NOMO-1 treated with DMSO at 0.1 percent for 48 hours (cell line): Measurements from ENCODE around the gene TGFB2.
A peak's percentile ranks its signal among the peaks of the same experiment; 100 is the strongest.

ENCODE experiments used
- DNase-seq: peaks from one replicate; lab custom pipeline; 2025; ENCODE audit not compliant: unreplicated experiment; lab: John Stamatoyannopoulos, UW

The TGFB2 gene

DNA sequence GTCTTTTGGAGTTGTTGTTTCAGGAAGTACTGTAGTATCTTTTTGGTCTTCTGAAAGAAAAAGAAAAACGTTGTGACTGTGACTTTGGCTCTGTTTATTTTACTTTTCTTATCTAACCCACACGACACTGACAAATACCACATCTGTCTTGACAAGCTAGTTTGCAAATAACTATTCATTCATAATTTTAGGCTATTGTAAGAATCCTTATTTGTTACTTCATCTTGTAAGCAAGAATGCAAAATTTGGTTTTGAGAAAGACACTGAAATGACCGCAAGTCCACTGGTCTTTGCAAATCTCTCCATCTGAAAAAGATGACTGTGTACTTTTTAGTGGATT lies 12.7 kb downstream of the TGFB2 start:
- DNase-seq, result no peak

GRCh38 chr1:218361298-218362065 lies 16.3 kb downstream of the TGFB2 start:
- peak; percentile 7 for DNase-seq

GRCh38 chr1:218362418-218363076 lies 17.4 kb downstream of the TGFB2 start:
- no peak for DNase-seq

DNA sequence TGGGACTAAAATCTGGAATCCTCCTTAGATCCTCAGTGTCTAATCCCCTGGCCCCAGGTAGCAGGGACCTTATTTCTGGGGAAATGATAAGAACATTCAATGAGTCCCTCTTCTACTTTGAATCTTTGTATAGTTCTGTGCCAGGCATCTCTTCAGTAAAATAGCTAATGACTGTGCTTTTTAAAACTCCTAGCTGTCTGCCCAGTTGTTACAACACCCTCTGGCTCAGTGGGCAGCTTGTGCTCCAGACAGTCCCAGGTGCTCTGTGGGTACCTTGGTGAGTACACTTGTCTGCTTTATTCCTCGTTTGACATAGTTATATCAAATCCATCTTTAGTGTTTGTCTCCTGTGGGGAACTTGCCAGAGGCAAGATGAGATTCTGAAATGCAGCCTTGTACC lies 18.0 kb downstream of the TGFB2 start:
- no peak for DNase-seq

DNA sequence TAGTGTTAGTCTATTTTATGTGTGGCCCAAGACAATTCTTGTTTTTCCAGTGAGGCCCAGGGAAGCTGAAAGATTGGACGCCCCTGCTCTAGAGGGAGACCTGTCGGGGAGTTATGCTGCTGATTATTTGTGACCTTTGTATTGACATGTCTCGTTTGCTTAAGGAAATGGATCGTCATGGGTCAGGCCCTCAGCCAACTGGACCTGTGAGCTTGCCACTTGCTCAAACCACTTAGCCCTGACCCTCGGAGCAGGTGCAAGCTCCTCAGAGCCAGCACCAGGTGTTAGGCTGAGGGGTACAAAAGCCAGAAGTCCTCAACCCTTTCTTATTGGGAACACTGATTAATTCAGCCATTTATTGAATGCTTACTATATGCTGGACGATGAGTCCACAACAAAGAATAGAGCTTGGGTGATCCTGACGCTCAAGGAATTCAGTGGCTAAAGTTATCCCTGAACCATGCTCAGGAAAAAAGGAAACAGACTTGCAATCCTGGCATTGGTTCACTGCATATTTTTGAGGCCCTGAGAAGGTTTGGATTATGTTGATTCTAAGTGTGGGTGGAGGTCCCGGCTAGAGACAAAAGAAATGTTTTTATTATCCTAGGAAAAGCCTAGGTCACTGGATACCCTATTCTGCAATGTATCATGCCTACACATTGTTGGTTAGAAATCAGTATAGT lies 19.0 kb downstream of the TGFB2 start:
- DNase-seq, result no peak

- DNase-seq, result no peak
Measured at GRCh38 chr1:218365226-218365999, 20.3 kb downstream of the TGFB2 start.

DNA sequence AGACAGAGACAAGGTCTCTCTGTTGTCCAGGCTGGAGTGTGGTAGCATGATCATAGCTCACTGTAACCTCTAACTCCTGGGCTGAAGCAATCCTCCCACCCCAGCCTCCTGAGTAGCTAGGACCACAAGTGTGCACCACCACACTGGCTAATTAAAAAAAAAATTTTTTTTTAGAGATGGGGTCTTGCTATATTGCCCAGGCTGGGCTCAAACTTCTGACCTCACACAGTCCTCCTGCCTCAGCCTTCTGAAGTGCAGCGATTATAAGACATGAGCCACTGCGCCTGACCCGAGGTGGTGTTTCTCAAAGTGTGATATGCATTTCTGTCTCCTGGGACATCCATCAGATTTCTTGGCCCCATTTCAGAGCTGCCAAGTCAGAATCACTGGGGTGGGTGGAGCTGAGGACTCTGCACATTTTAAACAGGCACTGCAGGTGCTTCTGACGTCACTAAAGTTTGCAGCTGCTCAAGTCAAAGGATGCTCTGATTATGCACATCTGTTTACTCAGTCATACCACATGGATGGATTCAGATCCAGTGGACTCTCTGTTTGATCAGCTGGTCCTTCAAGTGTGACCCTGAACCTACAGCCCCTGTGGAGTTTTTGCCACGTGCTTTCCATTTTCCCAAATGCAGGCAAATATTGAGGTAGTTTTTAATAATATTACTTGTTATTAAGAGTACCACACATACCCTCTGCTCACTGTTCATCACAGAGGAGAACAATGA lies 21.4 kb downstream of the TGFB2 start:
- no peak for DNase-seq

DNA sequence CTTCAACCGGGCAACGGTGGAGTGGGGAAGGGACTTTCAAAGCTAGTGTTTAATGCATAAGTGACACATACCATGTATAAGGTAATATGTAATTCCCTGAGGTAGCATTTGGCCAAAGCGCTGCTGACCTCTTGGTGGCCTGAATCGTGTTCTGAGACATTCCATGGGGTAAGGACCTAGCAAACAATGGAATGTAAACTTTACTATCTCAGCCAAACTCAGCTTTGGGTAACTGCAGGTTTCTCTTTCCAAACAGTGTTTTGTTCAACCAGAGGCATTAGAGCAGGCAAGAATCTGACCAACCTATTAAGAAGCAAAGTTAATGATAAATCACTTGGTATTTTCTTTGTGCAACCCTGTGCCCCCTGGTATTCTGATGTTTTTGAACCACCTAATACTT lies 22.0 kb downstream of the TGFB2 start:
- no peak for DNase-seq

GRCh38 chr1:218368686-218369085 lies 23.6 kb downstream of the TGFB2 start:
- DNase-seq, result no peak

- DNase-seq, result no peak
Measured at GRCh38 chr1:218369688-218370511, 24.8 kb downstream of the TGFB2 start.

- DNase-seq, result no peak
Measured at GRCh38 chr1:218371927-218372672, 27.0 kb downstream of the TGFB2 start.

GRCh38 chr1:218374401-218375353 lies 29.5 kb downstream of the TGFB2 start:
- no peak for DNase-seq

DNA sequence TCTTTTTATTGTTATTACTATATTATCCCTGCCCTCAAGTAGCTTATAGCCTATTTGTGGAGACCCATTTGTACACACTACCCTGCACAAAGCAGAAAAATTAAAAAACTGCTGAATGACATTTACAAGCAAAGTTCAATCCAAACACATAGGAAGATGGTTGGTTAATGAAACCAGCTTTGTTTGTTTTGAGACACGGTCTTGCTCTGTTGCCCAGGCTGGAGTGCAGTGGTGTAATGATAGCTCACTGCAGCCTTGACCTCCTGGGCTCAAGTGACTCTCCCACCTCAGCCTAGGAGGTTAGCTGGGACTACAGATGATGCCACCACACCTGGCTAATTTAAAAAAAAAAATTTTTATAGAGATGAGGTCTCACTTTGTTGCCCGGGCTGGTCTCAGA lies 31.6 kb downstream of the TGFB2 start:
- DNase-seq, result no peak

- DNase-seq, result peak; percentile 89
Measured at GRCh38 chr1:218377143-218377660, 32.1 kb downstream of the TGFB2 start.

- DNase-seq, result no peak
Measured at GRCh38 chr1:218380125-218380977, 35.2 kb downstream of the TGFB2 start.

GRCh38 chr1:218382261-218382660 lies 37.1 kb downstream of the TGFB2 start:
- no peak for DNase-seq

DNA sequence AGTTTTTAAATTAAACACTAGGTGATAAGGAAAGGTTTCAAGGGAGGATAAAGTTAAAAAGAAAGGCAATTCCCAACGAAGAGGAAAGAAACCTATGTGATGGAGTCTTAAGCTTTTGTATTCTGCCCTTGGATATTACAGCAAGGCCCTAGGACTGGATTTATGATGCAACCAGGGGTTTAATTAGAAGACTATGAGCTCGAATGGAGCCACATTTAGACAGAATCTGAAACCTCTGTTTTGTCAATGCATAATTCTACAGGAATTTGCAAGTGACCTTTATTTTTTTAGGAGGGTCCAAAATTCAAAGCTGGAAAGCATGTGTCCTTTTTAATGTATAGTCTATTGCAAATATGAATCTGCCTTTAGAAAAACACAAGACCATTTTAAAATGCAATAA lies 37.9 kb downstream of the TGFB2 start:
- no peak for DNase-seq
